Activated naive CD8-positive, alpha-beta T cell treated with anti-CD3 and anti-CD28 coated beads, Interleukin-2, amount 10 ng/mL, durations not matched to agents 7 days and 5 days (primary cell): ENCODE data around the gene CIRBP. TPM values are rescaled to one million over a fixed set of nuclear protein-coding genes. Genes with fewer than 3 reads are reported as not detected.

Source experiments
- ATAC-seq: fragments of 150-1000 bp; cut with Tn5 transposase; one replicate; pipeline ENCODE4 v1.10.0; 2021; ENCODE audit warnings: low read depth, moderate library complexity
- POLR2A ChIA-PET: fragments of 350-600 bp; sonication (Branson Sonifier 250); formaldehyde crosslinking; loops from one replicate; lab custom pipeline; 2021; ENCODE audit warnings: antibody characterized with exemption; lab: Charles Lee
- DNase-seq: peaks from one replicate; pipeline ENCODE4 v3.0.0; 2021
- H3K27ac Mint-ChIP-seq: one replicate; pipeline ENCODE4 v1.8.0; 2022; ENCODE audit warnings: mild to moderate bottlenecking, mixed read lengths
- H3K27me3 Mint-ChIP-seq: one replicate; pipeline ENCODE4 v1.8.0; 2022; ENCODE audit warnings: mild to moderate bottlenecking, moderate library complexity, mixed read lengths
- H3K36me3 Mint-ChIP-seq: one replicate; pipeline ENCODE4 v1.8.0; 2021; ENCODE audit warnings: mild to moderate bottlenecking, mixed read lengths
- H3K4me1 Mint-ChIP-seq: one replicate; pipeline ENCODE4 v1.8.0; 2021; ENCODE audit warnings: mixed read lengths
- H3K4me3 Mint-ChIP-seq: one replicate; pipeline ENCODE4 v1.8.0; 2022; ENCODE audit warnings: mild to moderate bottlenecking, moderate library complexity, mixed read lengths
- H3K9me3 Mint-ChIP-seq: one replicate; pipeline ENCODE4 v1.8.0; 2021; ENCODE audit warnings: mixed read lengths
- total RNA-seq, 2 experiments: library from RNA; stranded (reverse); gene quantifications; one replicate each; pipeline ENCODE4 v1.2.3, GENCODE V29; 2021

Gene CIRBP
- total RNA-seq, 2 experiments from 2014 or later, result 327 to 342 TPM

GRCh38 chr19:1226522-1227303 lies 42.4 kb upstream of the CIRBP start:
- Mint-ChIP-seq H3K27ac (no peak overlapping the region), H3K4me3 (no peak overlapping the region), H3K9me3 (no peaks in the 10 kb centered on the region), H3K27me3 (no peaks in the 10 kb centered on the region), H3K4me1 (no peaks in the 10 kb centered on the region), H3K36me3 (peaks cover 2% of the 10 kb centered on the region)
- POLR2A ChIA-PET, result no interaction called here
- DNase-seq, result no peak
- ATAC-seq, result no peak

GRCh38 chr19:1227304-1228054 lies 41.7 kb upstream of the CIRBP start:
- Mint-ChIP-seq H3K9me3 (no peaks in the 10 kb centered on the region), H3K27me3 (no peaks in the 10 kb centered on the region), H3K36me3 (peaks cover 2% of the 10 kb centered on the region), H3K4me1 (no peaks in the 10 kb centered on the region), H3K4me3 (no peak overlapping the region), H3K27ac (no peak overlapping the region)
- POLR2A ChIA-PET, result interaction anchor here (0.6 kb wide), 1 partner anchor 123 kb away, joined by 3 read pairs; no protein-coding TSS in a partner anchor
- DNase-seq (no peak), ATAC-seq (no peak)

- ATAC-seq (no peak), DNase-seq (no peak)
- Mint-ChIP-seq H3K27me3 (no peaks in the 10 kb centered on the region), H3K9me3 (no peaks in the 10 kb centered on the region), H3K36me3 (peaks cover 2% of the 10 kb centered on the region), H3K4me3 (no peak overlapping the region), H3K4me1 (no peaks in the 10 kb centered on the region), H3K27ac (no peak overlapping the region)
- POLR2A ChIA-PET, result interaction anchor here (0.6 kb wide), 1 partner anchor 124 kb away, joined by 3 read pairs; no protein-coding TSS in a partner anchor
Observed at GRCh38 chr19:1228161-1228957, 40.8 kb upstream of the CIRBP start.

- Mint-ChIP-seq H3K4me3 (no peak overlapping the region), H3K4me1 (no peaks in the 10 kb centered on the region), H3K36me3 (peaks cover 2% of the 10 kb centered on the region), H3K27ac (no peak overlapping the region), H3K9me3 (no peaks in the 10 kb centered on the region), H3K27me3 (no peaks in the 10 kb centered on the region)
- DNase-seq (no peak), ATAC-seq (no peak)
- POLR2A ChIA-PET, result no interaction called here
Observed at GRCh38 chr19:1229056-1229923, 39.8 kb upstream of the CIRBP start.

- no peak for DNase-seq
- no peak for ATAC-seq
- H3K27ac Mint-ChIP-seq, result no peak overlapping the region
- H3K4me3 Mint-ChIP-seq, result no peak overlapping the region
- POLR2A ChIA-PET, result no interaction called here
- no peaks in the 10 kb centered on the region for H3K4me1 Mint-ChIP-seq
- H3K9me3 Mint-ChIP-seq, result no peaks in the 10 kb centered on the region
- H3K36me3 Mint-ChIP-seq, result peaks cover 2% of the 10 kb centered on the region
- H3K27me3 Mint-ChIP-seq, result no peaks in the 10 kb centered on the region
Observed at GRCh38 chr19:1229924-1230782, 39.0 kb upstream of the CIRBP start.

GRCh38 chr19:1230783-1231489 lies 38.2 kb upstream of the CIRBP start:
- POLR2A ChIA-PET, result no interaction called here
- no peak for DNase-seq
- no peaks in the 10 kb centered on the region for H3K4me1 Mint-ChIP-seq
- H3K4me3 Mint-ChIP-seq, result no peak overlapping the region
- peaks cover 1% of the 10 kb centered on the region for H3K27me3 Mint-ChIP-seq
- H3K27ac Mint-ChIP-seq, result no peak overlapping the region
- peaks cover 2% of the 10 kb centered on the region for H3K36me3 Mint-ChIP-seq
- H3K9me3 Mint-ChIP-seq, result no peaks in the 10 kb centered on the region
- no peak for ATAC-seq

- H3K27me3 Mint-ChIP-seq, result peaks cover 4% of the 10 kb centered on the region
- no peak overlapping the region for H3K4me3 Mint-ChIP-seq
- DNase-seq, result no peak
- H3K9me3 Mint-ChIP-seq, result no peaks in the 10 kb centered on the region
- ATAC-seq, result no peak
- peaks cover 2% of the 10 kb centered on the region for H3K36me3 Mint-ChIP-seq
- no peaks in the 10 kb centered on the region for H3K4me1 Mint-ChIP-seq
- POLR2A ChIA-PET, result interaction anchor here (0.6 kb wide), 1 partner anchor 55 kb away, joined by 3 read pairs; no protein-coding TSS in a partner anchor
- H3K27ac Mint-ChIP-seq, result no peak overlapping the region
Observed at GRCh38 chr19:1231729-1232637, 37.1 kb upstream of the CIRBP start.

- no peak overlapping the region for H3K27ac Mint-ChIP-seq
- no peak for DNase-seq
- POLR2A ChIA-PET, result interaction anchor here (0.6 kb wide), 1 partner anchor 56 kb away, joined by 3 read pairs; no protein-coding TSS in a partner anchor
- H3K4me3 Mint-ChIP-seq, result no peak overlapping the region
- no peak for ATAC-seq
- peaks cover 4% of the 10 kb centered on the region for H3K27me3 Mint-ChIP-seq
- H3K4me1 Mint-ChIP-seq, result no peaks in the 10 kb centered on the region
- H3K36me3 Mint-ChIP-seq, result peaks cover 2% of the 10 kb centered on the region
- H3K9me3 Mint-ChIP-seq, result no peaks in the 10 kb centered on the region
Observed at GRCh38 chr19:1232652-1233072, 36.5 kb upstream of the CIRBP start.

- peaks cover 5% of the 10 kb centered on the region for H3K27me3 Mint-ChIP-seq
- H3K9me3 Mint-ChIP-seq, result no peaks in the 10 kb centered on the region
- peaks cover under 1% of the 10 kb centered on the region for H3K36me3 Mint-ChIP-seq
- DNase-seq (no peak), ATAC-seq (no peak)
- no peak overlapping the region for H3K27ac Mint-ChIP-seq
- POLR2A ChIA-PET, result no interaction called here
- no peaks in the 10 kb centered on the region for H3K4me1 Mint-ChIP-seq
- H3K4me3 Mint-ChIP-seq, result no peak overlapping the region
Observed at GRCh38 chr19:1233115-1233667, 35.9 kb upstream of the CIRBP start.

- Mint-ChIP-seq H3K27me3 (peaks cover 16% of the 10 kb centered on the region), H3K27ac (no peak overlapping the region), H3K4me3 (no peak overlapping the region), H3K36me3 (no peaks in the 10 kb centered on the region), H3K9me3 (no peaks in the 10 kb centered on the region), H3K4me1 (peaks cover 7% of the 10 kb centered on the region)
- no peak for DNase-seq
- no peak for ATAC-seq
- POLR2A ChIA-PET, result no interaction called here
Observed at GRCh38 chr19:1234051-1234954, 34.8 kb upstream of the CIRBP start.
